ENCODE data around the gene ZNF284. TPM values are rescaled to one million over a fixed set of nuclear protein-coding genes. Genes with fewer than 3 reads are reported as not detected.

ZNF284 gene
- total RNA-seq, 1 experiment from 2014 or later: 0.69 TPM

GRCh38 chr19:44025217-44025936, 46.6 kb upstream of the ZNF284 start, which contains the start of gene ZNF222:
ZNF222 (plus strand) TSS chr19:44025379; CDS start chr19:44025437, 58 bp downstream.
- peak; percentile 60 for DNase-seq
- no peaks in the 10 kb centered on the region for H3F3A ChIP-seq (ENCODE audit: low read length, unreplicated experiment)
- intact Hi-C loops (cut with micrococcal nuclease): no loop called here
- 0 out of 2 replicates have a peak, but pooled peaks cover 2% of the 10 kb centered on the region for H3K36me3 ChIP-seq (ENCODE audit: low read depth, low read length)
- H3K4me3 ChIP-seq (ENCODE audit: low read length): peak within 1 kb of the TSS; percentile 69
- H3K4me2 ChIP-seq (ENCODE audit: low read length): peak within 1 kb of the TSS; percentile 79
- no peak within 1 kb of the TSS for H3K27ac ChIP-seq (ENCODE audit: low read length)
- no peaks in the 10 kb centered on the region for H3K9me2 ChIP-seq (replicated peaks; ENCODE audit: low read length)
- BruUV-seq (replicated peaks): TSS peak; percentile 78
- CTCF ChIA-PET: interaction anchor here (0.5 kb wide), 1 partner anchor 48 kb away, joined by 3 read pairs; no protein-coding TSS in a partner anchor
- H2AFZ ChIP-seq (ENCODE audit: low read length): peak within 1 kb of the TSS; percentile 92
- no peaks in the 10 kb centered on the region for H3K4me1 ChIP-seq (ENCODE audit: insufficient read depth, low read length)
- no peaks in the 10 kb centered on the region for H3K27me3 ChIP-seq (ENCODE audit: low read length)
- H3K79me2 ChIP-seq (ENCODE audit: low read length): no peaks in the 10 kb centered on the region
- TF ChIP-seq CTCF (conservative IDR thresholded peaks at IDR 0.05; ENCODE audit: low read depth, low read length): no peak
- no peak for TF ChIP-seq EZH2 (IDR thresholded peaks at IDR 0.05; ENCODE audit: low read length, unreplicated experiment)
- TF ChIP-seq EZH2phosphoT487 (IDR thresholded peaks at IDR 0.05; ENCODE audit: borderline replicate concordance, low read length): no peak
- peak; percentile 83 for ATAC-seq
- POLR2A ChIA-PET (ENCODE audit: unreplicated experiment): interaction anchor here (0.8 kb wide), 1 partner anchor 102 kb away, joined by 4 read pairs; no protein-coding TSS in a partner anchor
- peak within 1 kb of the TSS; percentile 53 for H3K9ac ChIP-seq (ENCODE audit: low read length)
- 0 out of 2 replicates have a peak, but pooled peaks cover 1% of the 10 kb centered on the region for H3K9me3 ChIP-seq (ENCODE audit: low read length)
- H4K20me1 ChIP-seq (ENCODE audit: low read length): no peaks in the 10 kb centered on the region

- H3K79me2 ChIP-seq (ENCODE audit: low read length): no peaks in the 10 kb centered on the region
- H4K20me1 ChIP-seq (ENCODE audit: low read length): no peaks in the 10 kb centered on the region
- no peaks in the 10 kb centered on the region for H3K9me2 ChIP-seq (replicated peaks; ENCODE audit: low read length)
- no peaks in the 10 kb centered on the region for H3F3A ChIP-seq (ENCODE audit: low read length, unreplicated experiment)
- TF ChIP-seq EZH2phosphoT487 (IDR thresholded peaks at IDR 0.05; ENCODE audit: borderline replicate concordance, low read length) (no peak), CTCF (conservative IDR thresholded peaks at IDR 0.05; ENCODE audit: low read depth, low read length) (no peak), EZH2 (IDR thresholded peaks at IDR 0.05; ENCODE audit: low read length, unreplicated experiment) (no peak)
- H3K27me3 ChIP-seq (ENCODE audit: low read length): no peaks in the 10 kb centered on the region
- no peak overlapping the region for H3K9ac ChIP-seq (ENCODE audit: low read length)
- CTCF ChIA-PET: no interaction called here
- H3K27ac ChIP-seq (ENCODE audit: low read length): no peak overlapping the region
- POLR2A ChIA-PET (ENCODE audit: unreplicated experiment): no interaction called here
- intact Hi-C loops (cut with micrococcal nuclease): no loop called here
- no peak overlapping the region for H2AFZ ChIP-seq (ENCODE audit: low read length)
- H3K9me3 ChIP-seq (ENCODE audit: low read length): 0 out of 2 replicates have a peak, but pooled peaks cover 6% of the 10 kb centered on the region
- H3K4me3 ChIP-seq (ENCODE audit: low read length): no peak overlapping the region
- peak; percentile 55 for ATAC-seq
- H3K36me3 ChIP-seq (ENCODE audit: low read depth, low read length): peaks cover 9% of the 10 kb centered on the region; the same call in 1 of the 2 replicates
- no peaks in the 10 kb centered on the region for H3K4me1 ChIP-seq (ENCODE audit: insufficient read depth, low read length)
- DNase-seq: peak; percentile 28
- no TSS peak for BruUV-seq (replicated peaks)
- no peak overlapping the region for H3K4me2 ChIP-seq (ENCODE audit: low read length)
Measured at GRCh38 chr19:44026622-44027021, 45.3 kb upstream of the ZNF284 start.
